Liver (tissue), 9 donors: Measurements from ENCODE around the gene SLC17A7. TPM values are rescaled to one million over a fixed set of nuclear protein-coding genes. Genes with fewer than 3 reads are reported as not detected.

ENCODE experiments used
- DNase-seq: peaks from one replicate; pipeline ENCODE4 v3.0.0-alpha.2; 2017; ENCODE audit warnings: low spot score
- H3K27ac ChIP-seq, 2 donors: one replicate each; pipeline ENCODE4 v1.7.0; 2013; ENCODE audit warnings: inconsistent platforms in 2 of 2, low read length in 2 of 2, control low read depth in 1 of 2, low read depth in 1 of 2, mild to moderate bottlenecking in 1 of 2
- H3K27me3 ChIP-seq, 4 donors: one replicate each; pipeline versions ENCODE4 v1.6.1 to v1.7.0; 2013; ENCODE audit warnings: low read length in 3 of 4, inconsistent platforms in 1 of 4, mild to moderate bottlenecking in 1 of 4, moderate library complexity in 1 of 4; ENCODE audit not compliant: control insufficient read depth in 4 of 4, insufficient read depth in 4 of 4
- H3K36me3 ChIP-seq, 4 donors: one replicate each; pipeline versions ENCODE4 v1.6.1 to v1.7.0; 2013; ENCODE audit warnings: low read length in 3 of 4, mild to moderate bottlenecking in 3 of 4, low read depth in 1 of 4, moderate library complexity in 1 of 4; ENCODE audit not compliant: control insufficient read depth in 4 of 4, insufficient read depth in 3 of 4
- H3K4me1 ChIP-seq, 4 donors: one replicate each; pipeline versions ENCODE4 v1.6.1 to v1.7.0; 2013; ENCODE audit warnings: low read length in 3 of 4, mild to moderate bottlenecking in 3 of 4, moderate library complexity in 1 of 4; ENCODE audit not compliant: control insufficient read depth in 4 of 4, insufficient read depth in 4 of 4
- H3K4me3 ChIP-seq, 3 donors: one replicate each; pipeline versions ENCODE4 v1.6.1 to v1.7.0; 2013; ENCODE audit warnings: low read length in 3 of 3, control low read depth in 1 of 3, low read depth in 1 of 3, mild to moderate bottlenecking in 1 of 3
- H3K9ac ChIP-seq, 2 donors: one replicate each; pipeline ENCODE4 v1.7.0; 2013; ENCODE audit warnings: low read length in 2 of 2, mild to moderate bottlenecking in 2 of 2, moderate library complexity in 2 of 2, control low read depth in 1 of 2, low read depth in 1 of 2
- H3K9me3 ChIP-seq, 4 donors: one replicate each; pipeline versions ENCODE4 v1.6.1 to v1.7.0; 2013; ENCODE audit warnings: low read length in 3 of 4; ENCODE audit not compliant: control insufficient read depth in 4 of 4
- ATF3 ChIP-seq: IDR thresholded peaks from 2 replicates; pipeline ENCODE4 v1.6.1; 2016; ENCODE audit warnings: antibody characterized with exemption
- CTCF ChIP-seq: fragments of 150-350 bp; IDR thresholded peaks from 2 replicates; pipeline ENCODE4 v1.5.1; 2017; ENCODE audit warnings: improper control_type of control experiment, low read depth, low read length; ENCODE audit not compliant: missing input control
- EGR1 ChIP-seq, 2 donors: IDR thresholded peaks; 2 replicates each; pipeline ENCODE4 v1.6.1; 2016 to 2018; ENCODE audit warnings: antibody characterized with exemption in 2 of 2, low read depth in 2 of 2
- FOXA1 ChIP-seq: IDR thresholded peaks from 2 replicates; pipeline ENCODE4 v1.6.1; 2016; ENCODE audit warnings: antibody characterized with exemption
- FOXA2 ChIP-seq: IDR thresholded peaks from 2 replicates; pipeline ENCODE4 v1.6.1; 2016; ENCODE audit warnings: antibody characterized with exemption
- HNF4A ChIP-seq, 2 donors: conservative IDR thresholded peaks; 2 replicates each; pipeline ENCODE4 v1.6.1; 2016; ENCODE audit warnings: antibody characterized with exemption in 2 of 2, mild to moderate bottlenecking in 2 of 2
- HNF4G ChIP-seq: IDR thresholded peaks from 2 replicates; pipeline ENCODE4 v1.6.1; 2016; ENCODE audit warnings: antibody characterized with exemption
- JUND ChIP-seq, 2 donors: IDR thresholded peaks; 2 replicates each; pipeline ENCODE4 v1.6.1; 2016; ENCODE audit warnings: antibody characterized with exemption in 2 of 2
- MAX ChIP-seq: IDR thresholded peaks from 2 replicates; pipeline ENCODE4 v1.6.1; 2016; ENCODE audit warnings: antibody characterized with exemption
- NR2F2 ChIP-seq: IDR thresholded peaks from 2 replicates; pipeline ENCODE4 v1.6.1; 2016; ENCODE audit warnings: antibody characterized with exemption
- RAD21 ChIP-seq, 2 donors: IDR thresholded peaks; 2 replicates each; pipeline ENCODE4 v1.6.1; 2016; ENCODE audit warnings: antibody characterized with exemption in 2 of 2, mild to moderate bottlenecking in 2 of 2
- REST ChIP-seq: IDR thresholded peaks from 2 replicates; pipeline ENCODE4 v1.6.1; 2016; ENCODE audit warnings: antibody characterized with exemption, mild to moderate bottlenecking
- RXRA ChIP-seq, 2 donors: IDR thresholded peaks; 2 replicates each; pipeline ENCODE4 v1.6.1; 2017 to 2018; ENCODE audit warnings: antibody characterized with exemption in 2 of 2, mild to moderate bottlenecking in 1 of 2
- SP1 ChIP-seq: IDR thresholded peaks from 2 replicates; pipeline ENCODE4 v1.6.1; 2018; ENCODE audit warnings: antibody characterized with exemption, mild to moderate bottlenecking
- TAF1 ChIP-seq: conservative IDR thresholded peaks from 2 replicates; pipeline ENCODE4 v1.6.1; 2016; ENCODE audit warnings: antibody characterized with exemption, mild to moderate bottlenecking
- YY1 ChIP-seq: IDR thresholded peaks from 2 replicates; pipeline ENCODE4 v1.6.1; 2016; ENCODE audit warnings: antibody characterized with exemption, mild to moderate bottlenecking
- WGBS: extraction: QIAGEN DNeasy Blood & Tissue Kit; methylation state at CpG from one replicate; pipeline ENCODE4 v1.1.7; 2013; 5-methylcytosine and 5-hydroxymethylcytosine counted together
- polyA plus RNA-seq, 2 donors: library from polyadenylated mRNA; stranded (reverse) in 1 of 2; unstranded in 1 of 2; fragments of 200-250 nt in 1 of 2; fragments of >200 nt in 1 of 2; fragmentation: Nextera tagmentation in 1 of 2; extraction: Ambion mirVana in 1 of 2; gene quantifications; one replicate each; pipeline versions ENCODE4 v1.2.1 to v1.2.3, GENCODE V29; 2013 to 2015
- total RNA-seq, 2 donors: library from RNA; depleted of rRNA; stranded (reverse); fragments of >200 nt; gene quantifications; one replicate each; pipeline ENCODE4 v1.2.3, GENCODE V29; 2014
- donor health status: healthy.
- donor health status: healthy.
- donor health status: healthy.
- donor health status: healthy.
- donor health status: healthy.

SLC17A7 gene
- total and polyA plus RNA-seq, 4 donors, result 0.06 to 0.08 TPM; not detected in 2

- Histone ChIP-seq H3K27me3 (no peaks in the 10 kb centered on the region), H3K9ac (no peak overlapping the region), H3K4me3 (no peak overlapping the region), H3K27ac (no peak overlapping the region), H3K36me3 (no peaks in the 10 kb centered on the region), H3K9me3 (no peaks in the 10 kb centered on the region), H3K4me1 (no peaks in the 10 kb centered on the region)
- no peak for DNase-seq
- WGBS, result 64% methylated on average over 26 of the region's 26 CpGs
- TF ChIP-seq EGR1 (IDR thresholded peaks at IDR 0.05; ENCODE audit: low read depth in 2 of 2) (no peak), FOXA2 (no peak), FOXA1 (no peak), ATF3 (no peak), TAF1 (no peak), HNF4A (conservative IDR thresholded peaks at IDR 0.05) (no peak), MAX (no peak), RXRA (IDR thresholded peaks at IDR 0.05) (no peak), NR2F2 (no peak), HNF4G (no peak), JUND (IDR thresholded peaks at IDR 0.05) (no peak), CTCF (no peak), RAD21 (IDR thresholded peaks at IDR 0.05) (no peak), YY1 (no peak), SP1 (no peak)
These were observed 51.0 kb downstream of the SLC17A7 start for GRCh38 chr19:49390131-49390928.

GRCh38 chr19:49389406-49389805 lies 51.9 kb downstream of the SLC17A7 start:
- Histone ChIP-seq H3K4me1 (no peaks in the 10 kb centered on the region), H3K27me3 (no peaks in the 10 kb centered on the region), H3K9me3 (no peaks in the 10 kb centered on the region), H3K27ac (no peak overlapping the region), H3K4me3 (no peak overlapping the region), H3K9ac (no peak overlapping the region), H3K36me3 (no peaks in the 10 kb centered on the region)
- DNase-seq, result no peak
- 90% methylated on average over 20 of the region's 20 CpGs for WGBS
- TF ChIP-seq REST (no peak), HNF4A (conservative IDR thresholded peaks at IDR 0.05) (no peak), ATF3 (no peak), CTCF (no peak), JUND (IDR thresholded peaks at IDR 0.05) (no peak), RXRA (IDR thresholded peaks at IDR 0.05) (no peak), FOXA1 (no peak), FOXA2 (no peak), MAX (no peak), EGR1 (IDR thresholded peaks at IDR 0.05; ENCODE audit: low read depth in 2 of 2) (no peak), TAF1 (no peak), RAD21 (IDR thresholded peaks at IDR 0.05) (no peak), YY1 (no peak)
